A549 (cell line): ENCODE results near the gene ZNF248.

ENCODE experiments used
- POLR2A ChIP-seq: IDR thresholded peaks from 2 replicates; pipeline ENCODE4 v1.6.1; 2012; ENCODE audit warnings: mild to moderate bottlenecking, low read length
- SMC3 ChIP-seq: fragments of >200 bp; sonication (Bioruptor Twin); formaldehyde crosslinking; IDR thresholded peaks from 3 replicates; pipeline ENCODE4 v1.6.1; 2018; ENCODE audit warnings: inconsistent platforms
- SREBF2 ChIP-seq: fragments of 450-650 bp; IDR thresholded peaks from 2 replicates; pipeline ENCODE4 v1.6.1; 2014; ENCODE audit warnings: mild to moderate bottlenecking, moderate library complexity
- TF ChIP-seq, protein P1 (sequence below): fragments of >200 bp; sonication (Bioruptor Twin); formaldehyde crosslinking; IDR thresholded peaks from 3 replicates; pipeline ENCODE4 v1.5.1; 2016

DNA sequence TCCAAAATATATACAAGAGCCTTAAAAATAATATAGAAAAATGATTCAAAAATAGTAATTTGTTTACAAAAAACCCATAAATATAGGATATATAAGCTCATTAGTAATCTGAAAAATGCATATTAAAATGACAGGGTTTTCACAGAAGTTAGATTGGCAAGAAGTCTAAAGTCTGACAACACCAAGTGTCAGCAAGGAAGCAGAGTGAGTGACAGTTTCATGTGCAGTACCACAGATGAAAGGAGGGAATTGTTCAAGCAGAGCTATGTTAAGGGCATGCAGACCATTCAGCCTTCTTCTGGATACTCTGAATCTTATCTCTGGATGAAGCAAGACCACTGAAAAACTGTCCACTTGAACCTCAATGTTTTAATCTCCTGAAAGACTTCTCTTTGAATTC lies 55.9 kb downstream of the ZNF248 start:
- TF ChIP-seq POLR2A: no peak
- no peak for TF ChIP-seq SREBF2
- TF ChIP-seq SMC3: no peak
- TF ChIP-seq, protein P1, sequence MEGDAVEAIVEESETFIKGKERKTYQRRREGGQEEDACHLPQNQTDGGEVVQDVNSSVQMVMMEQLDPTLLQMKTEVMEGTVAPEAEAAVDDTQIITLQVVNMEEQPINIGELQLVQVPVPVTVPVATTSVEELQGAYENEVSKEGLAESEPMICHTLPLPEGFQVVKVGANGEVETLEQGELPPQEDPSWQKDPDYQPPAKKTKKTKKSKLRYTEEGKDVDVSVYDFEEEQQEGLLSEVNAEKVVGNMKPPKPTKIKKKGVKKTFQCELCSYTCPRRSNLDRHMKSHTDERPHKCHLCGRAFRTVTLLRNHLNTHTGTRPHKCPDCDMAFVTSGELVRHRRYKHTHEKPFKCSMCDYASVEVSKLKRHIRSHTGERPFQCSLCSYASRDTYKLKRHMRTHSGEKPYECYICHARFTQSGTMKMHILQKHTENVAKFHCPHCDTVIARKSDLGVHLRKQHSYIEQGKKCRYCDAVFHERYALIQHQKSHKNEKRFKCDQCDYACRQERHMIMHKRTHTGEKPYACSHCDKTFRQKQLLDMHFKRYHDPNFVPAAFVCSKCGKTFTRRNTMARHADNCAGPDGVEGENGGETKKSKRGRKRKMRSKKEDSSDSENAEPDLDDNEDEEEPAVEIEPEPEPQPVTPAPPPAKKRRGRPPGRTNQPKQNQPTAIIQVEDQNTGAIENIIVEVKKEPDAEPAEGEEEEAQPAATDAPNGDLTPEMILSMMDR: no peak
